Neural crest cell (in vitro differentiated cells): ENCODE results near the gene ZNF134. TPM values are rescaled to one million over a fixed set of nuclear protein-coding genes. Genes with fewer than 3 reads are reported as not detected.

Experiments used
- DNase-seq: peaks from one replicate; pipeline ENCODE4 v3.0.0; 2021; ENCODE audit warnings: low read depth, mixed read lengths, low spot score
- H3K27ac Mint-ChIP-seq: one replicate; pipeline ENCODE4 v1.8.0; 2021; ENCODE audit warnings: mild to moderate bottlenecking, mixed read lengths; ENCODE audit not compliant: unreplicated experiment
- H3K27me3 Mint-ChIP-seq: 2 replicates; pipeline ENCODE4 v1.8.0; 2021; ENCODE audit warnings: low read depth, mild to moderate bottlenecking, mixed read lengths
- H3K36me3 Mint-ChIP-seq: 2 replicates; pipeline ENCODE4 v1.8.0; 2021; ENCODE audit warnings: low read depth, mild to moderate bottlenecking, mixed read lengths
- H3K4me1 Mint-ChIP-seq: 2 replicates; pipeline ENCODE4 v1.8.0; 2021; ENCODE audit warnings: mixed read lengths
- H3K4me3 Mint-ChIP-seq: one replicate; pipeline ENCODE4 v1.8.0; 2021; ENCODE audit warnings: mild to moderate bottlenecking, mixed read lengths
- H3K9me3 Mint-ChIP-seq: 2 replicates; pipeline ENCODE4 v1.8.0; 2021; ENCODE audit warnings: mixed read lengths
- CTCF ChIP-seq: fragments of 200-600 bp; sonication (generic); conservative IDR thresholded peaks from 2 replicates; pipeline ENCODE4 v1.5.0; 2021; ENCODE audit warnings: antibody characterized with exemption, mild to moderate bottlenecking
- total RNA-seq: library from RNA; stranded (reverse); gene quantifications from 2 replicates; pipeline ENCODE4 v1.2.1, GENCODE V29; 2021

ZNF134 gene
- total RNA-seq, 1 donor from 2014 or later: 31.7 TPM

GRCh38 chr19:57668635-57669034 lies 54.6 kb downstream of the ZNF134 start, which contains the start of gene ZSCAN4:
TSS of gene ZSCAN4 (plus strand) at chr19:57668935. CDS start at chr19:57676146, 7,211 bp downstream.
- no peaks in the 10 kb centered on the region for H3K36me3 Mint-ChIP-seq
- no peak for TF ChIP-seq CTCF
- peaks cover 39% of the 10 kb centered on the region for H3K27me3 Mint-ChIP-seq
- peaks cover 8% of the 10 kb centered on the region for H3K4me1 Mint-ChIP-seq
- H3K27ac Mint-ChIP-seq: no peak within 1 kb of the TSS
- H3K9me3 Mint-ChIP-seq: no peaks in the 10 kb centered on the region
- no peak for DNase-seq
- H3K4me3 Mint-ChIP-seq: no peak within 1 kb of the TSS

GRCh38 chr19:57671124-57671895 lies 57.3 kb downstream of the ZNF134 start:
- Mint-ChIP-seq H3K27me3 (peaks cover 52% of the 10 kb centered on the region), H3K27ac (no peak overlapping the region), H3K9me3 (no peaks in the 10 kb centered on the region), H3K36me3 (no peaks in the 10 kb centered on the region), H3K4me3 (no peak overlapping the region), H3K4me1 (no peaks in the 10 kb centered on the region)
- TF ChIP-seq CTCF: no peak
- DNase-seq: no peak

- Mint-ChIP-seq H3K4me1 (no peaks in the 10 kb centered on the region), H3K27ac (no peak overlapping the region)
These were observed 58.4 kb downstream of the ZNF134 start for GRCh38 chr19:57672466-57672865.

More at GRCh38 chr19:57672466-57672865, 58.4 kb downstream of the ZNF134 start:
- no peaks in the 10 kb centered on the region for H3K9me3 Mint-ChIP-seq
- no peak for TF ChIP-seq CTCF
- no peak for DNase-seq
- peaks cover 57% of the 10 kb centered on the region for H3K27me3 Mint-ChIP-seq
- no peak overlapping the region for H3K4me3 Mint-ChIP-seq
- no peaks in the 10 kb centered on the region for H3K36me3 Mint-ChIP-seq

Other genes with a start within 250 kb of the ZNF134 start
- 22.1 and 22.4 TPM in 2 replicates for gene ZNF548, start 224.4 kb upstream of the ZNF134 start, total RNA-seq
- gene ZNF17, start 203.1 kb upstream of the ZNF134 start, total RNA-seq: 9.2 and 11.3 TPM in 2 replicates
- 26.1 and 26.3 TPM in 2 replicates for gene ZNF749, start 178.9 kb upstream of the ZNF134 start, total RNA-seq
- gene VN1R1, start 157.1 kb upstream of the ZNF134 start, total RNA-seq: 0.72 and 0.82 TPM in 2 replicates
- 14.6 and 14.9 TPM in 2 replicates for gene ZNF772, start 136.7 kb upstream of the ZNF134 start, total RNA-seq
- gene ZNF419, start 126.5 kb upstream of the ZNF134 start, total RNA-seq: 17.0 and 17.2 TPM in 2 replicates
- gene ZNF773, start 114.3 kb upstream of the ZNF134 start, total RNA-seq: 8.9 and 11.3 TPM in 2 replicates
- gene ZNF549, start 86.9 kb upstream of the ZNF134 start, total RNA-seq: 10.3 and 10.6 TPM in 2 replicates
- gene ZNF550, start 54.4 kb upstream of the ZNF134 start, total RNA-seq: 10.4 and 13.1 TPM in 2 replicates
- gene ZNF416, start 35.3 kb upstream of the ZNF134 start, total RNA-seq: 8.8 and 10.1 TPM in 2 replicates
- gene ZIK1, start 30.1 kb upstream of the ZNF134 start, total RNA-seq: 27.6 and 29.1 TPM in 2 replicates
- gene ZNF530, start 14.4 kb upstream of the ZNF134 start, total RNA-seq: 8.5 and 8.7 TPM in 2 replicates
- 22.9 and 23.4 TPM in 2 replicates for gene ZNF211, start 18.9 kb downstream of the ZNF134 start, total RNA-seq
- not detected in 2 replicates for gene ZSCAN4, start 54.7 kb downstream of the ZNF134 start, total RNA-seq
- gene ZNF551, start 67.7 kb downstream of the ZNF134 start, total RNA-seq: 19.1 and 20.5 TPM in 2 replicates
- gene ZNF154, start 95.0 kb downstream of the ZNF134 start, total RNA-seq: 25.6 and 26.2 TPM in 2 replicates
- 11.9 and 13.5 TPM in 2 replicates for gene ZNF671, start 113.4 kb downstream of the ZNF134 start, total RNA-seq
- 25.6 and 25.9 TPM in 2 replicates for gene ZNF776, start 132.6 kb downstream of the ZNF134 start, total RNA-seq
- 19.6 and 20.1 TPM in 2 replicates for gene ZNF586, start 155.4 kb downstream of the ZNF134 start, total RNA-seq
- gene ZNF552, start 200.7 kb downstream of the ZNF134 start, total RNA-seq: 7.3 and 8.8 TPM in 2 replicates
- gene ZNF587B, start 216.1 kb downstream of the ZNF134 start, total RNA-seq: 21.6 and 22.6 TPM in 2 replicates
- 45.4 and 46.1 TPM in 2 replicates for gene ZNF587, start 235.6 kb downstream of the ZNF134 start, total RNA-seq